HG02588 (cell line): ENCODE measurements around the gene SKIC2.
"Not testable (repeated sequence)": the region's sequence is repeated elsewhere in the genome, so short reads cannot be mapped to it uniquely, and the experiment has no call there.

Source experiments
- ATAC-seq: cut with Tn5 transposase; IDR thresholded peaks from one replicate; pipeline ENCODE4 v1.9.1; 2021; ENCODE audit warnings: mild to moderate bottlenecking, moderate library complexity; ENCODE audit not compliant: unreplicated experiment

SKIC2 gene

GRCh38 chr6:31968791-31969711 lies 10.1 kb downstream of the SKIC2 start:
- no peak for ATAC-seq

GRCh38 chr6:31969712-31970603 lies 11.0 kb downstream of the SKIC2 start:
- no peak for ATAC-seq

GRCh38 chr6:31970604-31971271 lies 11.8 kb downstream of the SKIC2 start:
- ATAC-seq: no peak

- ATAC-seq: no peak
Observed at GRCh38 chr6:31971279-31971992, 12.5 kb downstream of the SKIC2 start.

GRCh38 chr6:31971993-31972708 lies 13.2 kb downstream of the SKIC2 start, which contains the start of gene DXO:
DXO (minus strand) TSS chr6:31972138; CDS start chr6:31971675, 463 bp downstream.
- ATAC-seq: peak; percentile 83

- no peak for ATAC-seq
Observed at GRCh38 chr6:31972709-31973350, 13.9 kb downstream of the SKIC2 start.

DNA sequence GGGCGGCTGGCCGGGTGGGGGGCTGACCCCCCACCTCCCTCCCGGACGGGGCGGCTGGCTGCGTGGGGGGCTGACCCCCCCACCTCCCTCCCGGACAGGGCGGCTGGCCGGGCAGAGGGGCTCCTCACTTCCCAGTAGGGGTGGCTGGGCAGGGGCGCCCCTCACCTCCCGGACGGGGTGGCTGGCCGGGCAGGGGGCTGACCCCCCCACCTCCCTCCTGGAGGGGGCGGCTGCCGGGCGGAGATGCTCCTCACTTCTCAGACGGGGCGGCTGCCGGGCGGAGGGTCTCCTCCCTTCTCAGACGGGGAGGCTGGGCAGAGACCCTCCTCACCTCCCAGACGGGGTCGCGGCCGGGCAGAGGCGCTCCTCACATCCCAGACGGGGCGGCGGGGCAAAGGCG lies 17.1 kb downstream of the SKIC2 start:
- ATAC-seq: not testable (repeated sequence)

- no peak for ATAC-seq
Observed at GRCh38 chr6:31977816-31978431, 18.9 kb downstream of the SKIC2 start.

DNA sequence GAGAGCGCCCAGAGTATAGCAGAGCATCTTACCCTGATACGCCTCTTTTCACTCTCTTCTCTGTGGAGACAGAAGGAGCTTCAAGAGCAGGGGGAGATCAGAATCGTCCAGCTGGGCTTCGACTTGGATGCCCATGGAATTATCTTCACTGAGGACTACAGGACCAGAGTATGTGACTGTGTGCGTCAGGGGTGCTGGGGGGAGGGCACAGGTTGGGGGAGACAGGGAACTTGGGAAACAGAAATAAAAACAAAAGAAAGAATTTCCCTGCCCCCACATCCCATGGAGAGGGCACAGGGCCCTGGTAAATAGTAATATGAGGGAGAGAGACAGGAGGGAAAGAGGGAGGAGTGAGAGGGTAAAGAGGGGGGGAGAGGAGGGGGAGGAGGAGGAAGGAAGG lies 19.9 kb downstream of the SKIC2 start:
- ATAC-seq: no peak

DNA sequence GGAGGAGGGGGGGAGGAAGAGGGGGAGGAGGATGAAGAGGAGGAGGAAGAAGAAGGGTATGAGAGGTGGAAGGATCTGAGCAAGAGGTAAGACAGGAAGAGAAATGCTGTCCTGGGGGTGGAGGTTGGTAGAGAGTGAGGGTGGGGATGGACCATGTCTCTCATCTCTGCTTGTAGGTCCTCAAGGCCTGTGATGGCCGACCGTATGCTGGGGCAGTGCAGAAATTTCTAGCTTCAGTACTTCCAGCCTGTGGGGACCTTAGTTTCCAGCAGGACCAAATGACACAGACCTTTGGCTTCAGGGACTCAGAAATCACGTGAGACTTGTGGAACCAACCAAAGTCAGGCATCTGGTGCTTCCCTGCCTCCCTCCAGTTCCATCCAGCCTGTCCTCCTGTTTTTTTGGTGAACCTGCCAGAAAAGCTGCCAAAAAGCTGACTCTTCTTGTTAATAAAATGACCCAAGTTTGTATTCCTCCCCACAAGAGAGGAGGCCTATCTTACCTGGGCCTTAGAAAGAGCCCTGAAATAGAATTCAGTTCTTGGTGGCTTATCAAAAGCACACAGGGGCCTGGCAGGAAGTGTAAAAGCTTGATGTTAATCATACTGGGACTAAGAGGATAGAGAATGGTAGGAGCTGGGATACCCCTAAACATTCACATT lies 20.4 kb downstream of the SKIC2 start:
- no peak for ATAC-seq

DNA sequence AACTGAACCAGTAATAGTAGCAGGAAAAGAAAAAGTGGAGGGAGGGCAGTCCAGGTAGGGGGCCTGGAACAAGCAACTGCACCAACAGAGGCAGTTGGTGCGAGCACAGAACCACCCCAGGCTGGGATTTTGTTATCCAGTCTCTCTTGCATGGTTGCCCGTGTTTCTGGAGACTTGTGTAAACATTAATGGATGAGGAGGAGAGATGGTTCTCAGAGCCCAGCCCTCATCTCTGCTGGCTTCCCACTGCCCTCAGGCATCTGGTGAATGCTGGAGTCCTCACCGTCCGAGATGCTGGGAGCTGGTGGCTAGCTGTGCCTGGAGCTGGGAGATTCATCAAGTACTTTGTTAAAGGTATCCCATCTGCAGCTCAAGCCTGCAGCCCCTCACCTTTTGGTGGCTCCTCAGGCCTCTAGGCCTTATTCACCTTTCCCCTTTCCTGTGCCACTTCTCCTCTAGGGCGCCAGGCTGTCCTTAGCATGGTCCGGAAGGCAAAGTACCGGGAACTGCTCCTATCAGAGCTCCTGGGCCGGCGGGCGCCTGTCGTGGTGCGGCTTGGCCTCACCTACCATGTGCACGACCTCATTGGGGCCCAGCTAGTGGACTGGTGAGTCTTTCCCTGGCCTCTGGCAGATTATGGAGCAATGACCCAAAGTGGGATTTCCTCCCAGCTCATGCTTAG lies 21.4 kb downstream of the SKIC2 start:
- not testable (repeated sequence) for ATAC-seq

DNA sequence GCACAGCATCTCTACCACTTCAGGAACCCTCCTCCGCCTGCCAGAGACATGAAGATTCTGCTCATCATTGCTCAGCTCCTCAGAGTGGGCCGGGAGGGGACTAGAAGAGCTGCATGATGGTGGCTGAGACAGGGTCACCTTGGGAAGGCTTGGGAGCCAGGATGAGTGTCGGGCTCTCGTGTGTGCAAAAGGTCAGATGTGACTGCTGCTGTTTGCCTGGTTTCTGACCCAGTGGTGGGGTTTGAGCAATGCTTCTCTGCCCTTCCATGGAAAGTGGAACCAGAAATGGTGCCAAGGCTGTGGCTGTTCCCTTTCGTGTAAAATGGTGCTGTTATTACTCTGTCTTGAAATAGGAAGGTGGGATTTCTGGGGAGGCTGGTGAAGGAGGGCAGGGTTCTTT lies 22.0 kb downstream of the SKIC2 start:
- ATAC-seq: not testable (repeated sequence)

DNA sequence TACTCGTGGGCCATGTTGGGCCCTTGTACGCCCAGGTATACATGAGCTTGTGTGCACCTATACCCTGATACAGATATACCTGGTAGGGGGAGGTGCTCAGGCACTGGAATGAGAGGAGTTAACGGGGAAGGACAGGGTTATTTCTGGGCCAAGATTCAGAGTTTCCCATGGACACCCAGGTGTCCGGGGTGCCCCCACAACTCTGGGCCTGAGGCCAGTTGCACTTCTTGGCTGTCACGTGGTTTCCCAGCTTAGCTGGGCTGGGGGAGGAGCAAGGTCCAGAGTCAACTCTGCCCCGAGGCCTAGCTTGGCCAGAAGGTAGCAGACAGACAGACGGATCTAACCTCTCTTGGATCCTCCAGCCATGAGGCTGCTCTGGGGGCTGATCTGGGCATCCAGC lies 22.8 kb downstream of the SKIC2 start, which contains the start of gene C4A:
Gene C4A (plus strand): TSS at position 314 of the 400 bp plus-strand sequence. CDS start 51 bp downstream, at position 365.
- not testable (repeated sequence) for ATAC-seq

- ATAC-seq: not testable (repeated sequence)
Observed at GRCh38 chr6:31989363-31989762, 30.4 kb downstream of the SKIC2 start.

DNA sequence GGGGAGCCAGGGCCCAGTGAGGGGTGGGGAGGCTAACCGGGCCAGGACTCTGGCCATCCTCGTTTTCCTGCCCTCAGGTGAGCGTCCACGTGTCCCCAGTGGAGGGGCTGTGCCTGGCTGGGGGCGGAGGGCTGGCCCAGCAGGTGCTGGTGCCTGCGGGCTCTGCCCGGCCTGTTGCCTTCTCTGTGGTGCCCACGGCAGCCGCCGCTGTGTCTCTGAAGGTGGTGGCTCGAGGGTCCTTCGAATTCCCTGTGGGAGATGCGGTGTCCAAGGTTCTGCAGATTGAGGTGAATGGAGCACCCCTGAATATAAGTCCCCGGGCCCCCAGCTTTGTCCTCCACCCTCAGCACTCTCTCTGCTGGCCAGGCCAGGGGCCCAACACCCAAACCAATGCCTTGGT lies 35.4 kb downstream of the SKIC2 start:
- not testable (repeated sequence) for ATAC-seq

DNA sequence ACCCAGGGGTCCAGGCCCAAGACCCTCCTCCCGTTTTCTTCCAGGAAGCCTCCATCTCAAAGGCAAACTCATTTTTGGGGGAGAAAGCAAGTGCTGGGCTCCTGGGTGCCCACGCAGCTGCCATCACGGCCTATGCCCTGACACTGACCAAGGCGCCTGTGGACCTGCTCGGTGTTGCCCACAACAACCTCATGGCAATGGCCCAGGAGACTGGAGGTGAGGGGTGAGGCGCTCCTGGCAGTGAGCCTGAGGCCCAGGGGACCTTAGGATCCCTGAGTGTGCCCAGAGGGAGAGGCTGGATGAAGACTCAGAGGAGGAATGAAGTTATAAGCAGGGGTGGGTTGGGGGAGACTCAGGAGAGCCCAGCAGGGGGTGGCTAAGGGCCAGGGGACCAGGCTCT lies 37.4 kb downstream of the SKIC2 start:
- not testable (repeated sequence) for ATAC-seq

GRCh38 chr6:32002546-32003268 lies 43.7 kb downstream of the SKIC2 start:
- not testable (repeated sequence) for ATAC-seq
